Measurements from ENCODE around the gene USO1.
"Not testable (repeated sequence)": the region's sequence is repeated elsewhere in the genome, so short reads cannot be mapped to it uniquely, and the experiment has no call there.

USO1 gene, protein sequence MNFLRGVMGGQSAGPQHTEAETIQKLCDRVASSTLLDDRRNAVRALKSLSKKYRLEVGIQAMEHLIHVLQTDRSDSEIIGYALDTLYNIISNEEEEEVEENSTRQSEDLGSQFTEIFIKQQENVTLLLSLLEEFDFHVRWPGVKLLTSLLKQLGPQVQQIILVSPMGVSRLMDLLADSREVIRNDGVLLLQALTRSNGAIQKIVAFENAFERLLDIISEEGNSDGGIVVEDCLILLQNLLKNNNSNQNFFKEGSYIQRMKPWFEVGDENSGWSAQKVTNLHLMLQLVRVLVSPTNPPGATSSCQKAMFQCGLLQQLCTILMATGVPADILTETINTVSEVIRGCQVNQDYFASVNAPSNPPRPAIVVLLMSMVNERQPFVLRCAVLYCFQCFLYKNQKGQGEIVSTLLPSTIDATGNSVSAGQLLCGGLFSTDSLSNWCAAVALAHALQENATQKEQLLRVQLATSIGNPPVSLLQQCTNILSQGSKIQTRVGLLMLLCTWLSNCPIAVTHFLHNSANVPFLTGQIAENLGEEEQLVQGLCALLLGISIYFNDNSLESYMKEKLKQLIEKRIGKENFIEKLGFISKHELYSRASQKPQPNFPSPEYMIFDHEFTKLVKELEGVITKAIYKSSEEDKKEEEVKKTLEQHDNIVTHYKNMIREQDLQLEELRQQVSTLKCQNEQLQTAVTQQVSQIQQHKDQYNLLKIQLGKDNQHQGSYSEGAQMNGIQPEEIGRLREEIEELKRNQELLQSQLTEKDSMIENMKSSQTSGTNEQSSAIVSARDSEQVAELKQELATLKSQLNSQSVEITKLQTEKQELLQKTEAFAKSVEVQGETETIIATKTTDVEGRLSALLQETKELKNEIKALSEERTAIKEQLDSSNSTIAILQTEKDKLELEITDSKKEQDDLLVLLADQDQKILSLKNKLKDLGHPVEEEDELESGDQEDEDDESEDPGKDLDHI

GRCh38 chr4:75724066-75724866, at the start of gene USO1:
USO1 (plus strand) TSS chr4:75724577; CDS start chr4:75724820, 243 bp downstream.
- peak; percentile 92 for DNase-seq

DNA sequence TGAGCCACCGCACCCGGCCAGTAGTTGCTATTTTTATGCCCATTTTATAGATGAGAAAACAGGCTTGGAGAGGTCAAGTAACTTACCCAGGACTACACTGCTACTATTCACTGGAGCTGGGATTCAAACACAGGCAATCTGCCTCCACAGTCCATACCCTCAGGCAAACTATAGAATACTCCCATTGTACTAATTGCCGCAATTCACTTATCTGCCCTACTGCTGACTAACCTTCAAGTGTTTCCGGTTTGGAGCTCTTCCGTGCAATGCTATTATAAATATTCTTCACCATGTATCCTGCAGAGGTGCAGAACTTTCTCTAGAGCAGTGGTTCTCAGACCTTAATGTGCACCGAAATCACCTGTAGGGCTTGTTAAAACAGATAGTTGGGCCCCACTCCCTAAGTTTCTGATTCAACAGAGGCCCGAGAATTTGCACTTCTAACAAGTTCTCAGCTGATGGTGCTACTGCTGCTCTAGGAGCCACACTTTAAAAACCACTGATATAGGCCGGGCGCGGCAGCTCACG, 49.3 kb upstream of the USO1 start:
- no peak for DNase-seq

- no peak for DNase-seq
Measured at GRCh38 chr4:75678473-75678872, 45.9 kb upstream of the USO1 start.

GRCh38 chr4:75678965-75679364, 45.4 kb upstream of the USO1 start:
- DNase-seq = no peak

- no peak for DNase-seq
Measured at GRCh38 chr4:75679876-75680575, 44.4 kb upstream of the USO1 start.

DNA sequence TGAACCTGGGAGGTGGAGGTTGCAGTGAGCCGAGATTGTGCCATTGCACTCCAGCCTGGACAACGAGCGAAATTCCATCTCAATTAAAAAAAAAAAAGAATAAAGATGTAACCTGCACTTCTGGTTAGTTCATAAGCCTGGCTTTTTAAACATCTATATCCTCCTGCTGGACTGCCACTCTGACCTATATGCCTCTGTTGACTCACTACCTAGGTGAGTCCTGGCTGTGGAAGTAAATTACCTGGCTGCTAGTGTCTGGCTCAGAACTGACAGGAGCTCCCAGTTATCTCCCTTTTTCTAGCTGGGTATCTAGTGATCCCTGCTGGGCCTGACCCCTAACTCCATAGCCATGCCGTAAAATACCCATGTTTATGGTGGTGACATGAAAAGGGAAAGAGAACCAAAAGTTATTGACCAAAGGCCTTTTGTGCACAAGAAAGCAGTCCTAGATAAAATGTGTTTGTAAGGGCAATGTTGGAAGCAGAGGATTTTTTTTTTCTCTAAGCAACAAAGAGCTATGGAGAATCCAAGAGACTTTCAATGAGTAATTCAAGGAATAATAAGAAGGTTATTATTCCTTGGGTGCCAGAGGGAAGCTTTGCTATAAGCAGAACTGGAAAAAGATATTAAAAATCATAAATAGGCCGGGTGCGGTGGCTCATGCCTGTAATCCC, 40.8 kb upstream of the USO1 start:
- no peak for DNase-seq

- DNase-seq = no peak
Measured at GRCh38 chr4:75685546-75686189, 38.7 kb upstream of the USO1 start.

GRCh38 chr4:75686346-75686745, 38.0 kb upstream of the USO1 start:
- no peak for DNase-seq

- not testable (repeated sequence) for DNase-seq
Measured at GRCh38 chr4:75687125-75687524, 37.3 kb upstream of the USO1 start.

DNA sequence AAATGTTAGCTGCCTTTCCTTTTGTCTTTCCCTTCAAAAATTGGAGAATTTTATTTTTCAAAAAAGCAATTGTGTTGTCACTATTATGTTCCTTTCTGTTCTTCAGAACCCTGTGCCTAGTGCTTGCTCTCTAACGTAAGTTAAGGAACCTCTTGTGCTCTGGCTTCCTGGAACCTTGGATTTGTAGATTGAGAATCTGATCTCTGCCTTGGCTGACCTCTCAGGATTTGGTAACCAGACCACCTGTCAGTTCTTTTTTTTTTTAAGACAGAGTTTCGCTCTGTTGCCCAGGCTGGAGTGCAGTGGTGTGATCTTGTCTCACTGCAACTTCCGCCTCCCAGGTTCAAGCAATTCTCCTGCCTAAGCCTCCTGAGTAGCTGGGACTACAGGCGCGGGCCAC, 32.3 kb upstream of the USO1 start:
- DNase-seq = not testable (repeated sequence)

GRCh38 chr4:75696071-75696470, 28.3 kb upstream of the USO1 start:
- DNase-seq = no peak

DNA sequence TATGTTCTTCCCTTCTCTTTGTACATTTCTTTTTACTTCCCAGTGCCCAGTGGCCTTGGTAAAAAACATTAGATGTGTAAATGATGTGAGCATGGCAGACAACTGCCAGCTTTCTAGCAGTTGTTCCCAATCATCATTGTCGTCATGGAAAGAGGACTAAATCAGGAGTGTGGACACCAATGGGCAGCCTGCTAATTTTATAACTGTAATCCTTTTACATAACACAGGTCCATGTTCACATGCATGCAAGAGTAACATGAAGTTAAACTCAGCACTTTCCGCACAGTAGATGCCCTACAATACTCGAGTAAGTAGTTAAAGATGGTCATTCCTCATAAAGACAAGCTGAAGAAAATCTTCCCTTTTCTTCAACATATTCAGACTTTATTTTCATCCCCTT, 27.8 kb upstream of the USO1 start:
- DNase-seq = no peak

- DNase-seq = no peak
Measured at GRCh38 chr4:75698162-75698962, 26.0 kb upstream of the USO1 start.

- DNase-seq = no peak
Measured at GRCh38 chr4:75698963-75699228, 25.5 kb upstream of the USO1 start.

DNA sequence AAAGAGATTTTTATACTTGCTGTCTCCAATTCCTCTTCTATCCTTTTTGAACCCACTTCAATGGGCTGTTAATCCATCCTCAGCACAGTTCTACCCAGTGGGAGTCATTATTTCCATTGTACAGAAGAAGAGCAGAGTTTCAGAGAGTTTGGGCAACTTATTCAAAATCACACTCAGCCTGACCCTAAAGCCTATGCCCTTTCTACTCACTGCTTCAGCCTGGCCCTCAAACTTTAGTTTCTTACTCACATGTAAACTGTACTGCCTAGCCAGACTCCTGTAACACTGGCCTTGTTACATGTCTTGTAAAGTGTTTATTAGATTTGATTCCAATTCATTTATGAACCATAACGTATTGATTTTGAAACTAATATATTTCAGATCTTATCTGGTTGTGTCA, 25.1 kb upstream of the USO1 start:
- DNase-seq = no peak

GRCh38 chr4:75702919-75703411, 21.4 kb upstream of the USO1 start:
- DNase-seq = no peak

DNA sequence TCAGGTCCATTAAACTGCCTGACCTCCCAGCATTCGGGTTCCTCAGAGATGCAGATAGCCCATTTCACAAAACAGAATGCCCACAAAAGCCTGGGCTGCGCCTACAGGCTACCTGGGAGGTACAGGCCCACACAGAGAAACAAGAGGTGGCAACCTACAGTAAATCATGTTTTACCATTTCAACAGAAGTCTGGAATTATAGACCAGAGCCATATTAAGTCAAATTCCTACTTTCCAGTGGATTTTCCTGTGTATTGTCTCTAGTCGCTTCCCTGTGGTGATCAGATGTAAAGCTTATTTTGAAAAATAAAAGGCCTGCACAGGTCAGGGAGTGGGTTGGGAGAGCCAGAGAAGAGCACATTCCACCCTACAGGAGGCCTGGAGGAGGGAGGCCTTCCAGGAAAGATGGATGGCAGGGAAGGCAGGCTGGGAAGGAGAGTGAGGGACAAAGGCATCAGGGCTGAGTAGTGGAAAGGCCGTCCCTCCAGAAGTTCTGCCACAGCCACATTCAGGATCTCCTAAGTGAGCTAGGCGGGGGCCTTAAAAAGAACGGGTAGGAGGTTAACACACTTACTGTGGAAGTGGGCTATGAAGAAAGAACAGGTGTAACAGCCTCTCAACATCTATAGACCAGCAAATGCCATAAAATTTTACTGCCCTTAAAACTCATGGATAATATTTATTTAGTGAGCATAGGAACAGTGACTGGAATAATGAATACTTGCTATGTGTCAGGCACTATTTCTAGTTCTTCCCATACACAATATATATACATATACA, 19.0 kb upstream of the USO1 start:
- no peak for DNase-seq

- no peak for DNase-seq
Measured at GRCh38 chr4:75708218-75708691, 16.1 kb upstream of the USO1 start.

GRCh38 chr4:75710246-75710645, 14.1 kb upstream of the USO1 start:
- no peak for DNase-seq

Measured in NCI-H2029 treated with DMSO at 0.1 percent for 48 hours (cell line).